Suprapubic skin (tissue), 4 donors: ENCODE data around the gene TMEM178B.

Experiments
- EP300 ChIP-seq: sonication (generic); formaldehyde crosslinking; IDR thresholded peaks from one replicate; pipeline ENCODE4 v1.6.1; 2017; ENCODE audit warnings: antibody characterized with exemption
- POLR2A ChIP-seq, 2 donors: fragments of 450-650 bp; IDR thresholded peaks; one replicate each; pipeline ENCODE4 v1.6.1; 2017; ENCODE audit warnings: antibody characterized with exemption in 2 of 2, mild to moderate bottlenecking in 2 of 2, moderate library complexity in 2 of 2
- POLR2AphosphoS5 ChIP-seq, 3 donors: sonication (generic); formaldehyde crosslinking; IDR thresholded peaks; one replicate each; pipeline ENCODE4 v1.6.1; 2017; ENCODE audit warnings: antibody characterized with exemption in 3 of 3
- TF ChIP-seq, protein P1 (sequence below), 2 donors: fragments of 200-600 bp in 1 of 2; fragments of 450-650 bp in 1 of 2; sonication (generic) in 1 of 2; IDR thresholded peaks; one replicate each; pipeline ENCODE4 v1.5.1; 2016 to 2019; ENCODE audit warnings: antibody characterized with exemption in 2 of 2, mild to moderate bottlenecking in 1 of 2, moderate library complexity in 1 of 2

GRCh38 chr7:141349804-141350203, 275.9 kb downstream of the TMEM178B start:
- TF ChIP-seq POLR2A (IDR thresholded peaks at IDR 0.05) (no peak), EP300 (no peak), POLR2AphosphoS5 (IDR thresholded peaks at IDR 0.05) (no peak)
- TF ChIP-seq, protein P1, sequence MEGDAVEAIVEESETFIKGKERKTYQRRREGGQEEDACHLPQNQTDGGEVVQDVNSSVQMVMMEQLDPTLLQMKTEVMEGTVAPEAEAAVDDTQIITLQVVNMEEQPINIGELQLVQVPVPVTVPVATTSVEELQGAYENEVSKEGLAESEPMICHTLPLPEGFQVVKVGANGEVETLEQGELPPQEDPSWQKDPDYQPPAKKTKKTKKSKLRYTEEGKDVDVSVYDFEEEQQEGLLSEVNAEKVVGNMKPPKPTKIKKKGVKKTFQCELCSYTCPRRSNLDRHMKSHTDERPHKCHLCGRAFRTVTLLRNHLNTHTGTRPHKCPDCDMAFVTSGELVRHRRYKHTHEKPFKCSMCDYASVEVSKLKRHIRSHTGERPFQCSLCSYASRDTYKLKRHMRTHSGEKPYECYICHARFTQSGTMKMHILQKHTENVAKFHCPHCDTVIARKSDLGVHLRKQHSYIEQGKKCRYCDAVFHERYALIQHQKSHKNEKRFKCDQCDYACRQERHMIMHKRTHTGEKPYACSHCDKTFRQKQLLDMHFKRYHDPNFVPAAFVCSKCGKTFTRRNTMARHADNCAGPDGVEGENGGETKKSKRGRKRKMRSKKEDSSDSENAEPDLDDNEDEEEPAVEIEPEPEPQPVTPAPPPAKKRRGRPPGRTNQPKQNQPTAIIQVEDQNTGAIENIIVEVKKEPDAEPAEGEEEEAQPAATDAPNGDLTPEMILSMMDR (IDR thresholded peaks at IDR 0.05) = no peak
